ENCODE data around the gene ALOX5.

ALOX5 gene

GRCh38 chr10:45425621-45426563, 51.9 kb downstream of the ALOX5 start:
- DNase-seq = no peak

- DNase-seq = no peak
Measured at GRCh38 chr10:45427262-45427969, 53.4 kb downstream of the ALOX5 start.

- no peak for DNase-seq
Measured at GRCh38 chr10:45427970-45428366, 54.0 kb downstream of the ALOX5 start.

- no peak for DNase-seq
Measured at GRCh38 chr10:45428611-45429510, 54.8 kb downstream of the ALOX5 start.

GRCh38 chr10:45429790-45430189, 55.8 kb downstream of the ALOX5 start:
- DNase-seq = no peak

- no peak for DNase-seq
Measured at GRCh38 chr10:45432113-45432512, 58.1 kb downstream of the ALOX5 start.

GRCh38 chr10:45432700-45433472, 58.9 kb downstream of the ALOX5 start:
- DNase-seq = no peak

- no peak for DNase-seq
Measured at GRCh38 chr10:45433716-45434469, 59.9 kb downstream of the ALOX5 start.

GRCh38 chr10:45437587-45438465, 63.8 kb downstream of the ALOX5 start:
- no peak for DNase-seq

- DNase-seq = no peak
Measured at GRCh38 chr10:45438466-45439090, 64.6 kb downstream of the ALOX5 start.

- DNase-seq = no peak
Measured at GRCh38 chr10:45439365-45439764, 65.3 kb downstream of the ALOX5 start.

GRCh38 chr10:45439873-45440272, 65.9 kb downstream of the ALOX5 start:
- DNase-seq = no peak

- DNase-seq = no peak
Measured at GRCh38 chr10:45440511-45441062, 66.6 kb downstream of the ALOX5 start.

- no peak for DNase-seq
Measured at GRCh38 chr10:45441239-45442190, 67.5 kb downstream of the ALOX5 start.

- DNase-seq = no peak
Measured at GRCh38 chr10:45442251-45442650, 68.2 kb downstream of the ALOX5 start.

- DNase-seq = no peak
Measured at GRCh38 chr10:45442662-45443061, 68.6 kb downstream of the ALOX5 start.

GRCh38 chr10:45443101-45444009, 69.3 kb downstream of the ALOX5 start:
- no peak for DNase-seq

Data from activated CD4-positive, alpha-beta T cell treated with anti-CD3 and anti-CD28 coated beads, Interleukin-2, Interleukin-6, amounts not matched to agents 100 ng/mL and 50 ng/mL, durations not matched to agents 16 hours and 8 hours (primary cell).